Forelimb muscle (tissue), 1 donor: ENCODE results near the gene MTRF1L. TPM values are rescaled to one million over a fixed set of nuclear protein-coding genes. Genes with fewer than 3 reads are reported as not detected.

Experiments used
- DNase-seq: peaks from one replicate; pipeline ENCODE4 v3.0.0-alpha.2; 2013; ENCODE audit warnings: low read depth
- polyA plus RNA-seq: library from polyadenylated mRNA; unstranded; fragments of 120-200 nt; gene quantifications from one replicate; pipeline ENCODE4 v1.2.1, GENCODE V29; 2013; ENCODE audit not compliant: insufficient read length

Gene MTRF1L, protein sequence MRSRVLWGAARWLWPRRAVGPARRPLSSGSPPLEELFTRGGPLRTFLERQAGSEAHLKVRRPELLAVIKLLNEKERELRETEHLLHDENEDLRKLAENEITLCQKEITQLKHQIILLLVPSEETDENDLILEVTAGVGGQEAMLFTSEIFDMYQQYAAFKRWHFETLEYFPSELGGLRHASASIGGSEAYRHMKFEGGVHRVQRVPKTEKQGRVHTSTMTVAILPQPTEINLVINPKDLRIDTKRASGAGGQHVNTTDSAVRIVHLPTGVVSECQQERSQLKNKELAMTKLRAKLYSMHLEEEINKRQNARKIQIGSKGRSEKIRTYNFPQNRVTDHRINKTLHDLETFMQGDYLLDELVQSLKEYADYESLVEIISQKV
- 18.9 TPM for polyA plus RNA-seq

DNA sequence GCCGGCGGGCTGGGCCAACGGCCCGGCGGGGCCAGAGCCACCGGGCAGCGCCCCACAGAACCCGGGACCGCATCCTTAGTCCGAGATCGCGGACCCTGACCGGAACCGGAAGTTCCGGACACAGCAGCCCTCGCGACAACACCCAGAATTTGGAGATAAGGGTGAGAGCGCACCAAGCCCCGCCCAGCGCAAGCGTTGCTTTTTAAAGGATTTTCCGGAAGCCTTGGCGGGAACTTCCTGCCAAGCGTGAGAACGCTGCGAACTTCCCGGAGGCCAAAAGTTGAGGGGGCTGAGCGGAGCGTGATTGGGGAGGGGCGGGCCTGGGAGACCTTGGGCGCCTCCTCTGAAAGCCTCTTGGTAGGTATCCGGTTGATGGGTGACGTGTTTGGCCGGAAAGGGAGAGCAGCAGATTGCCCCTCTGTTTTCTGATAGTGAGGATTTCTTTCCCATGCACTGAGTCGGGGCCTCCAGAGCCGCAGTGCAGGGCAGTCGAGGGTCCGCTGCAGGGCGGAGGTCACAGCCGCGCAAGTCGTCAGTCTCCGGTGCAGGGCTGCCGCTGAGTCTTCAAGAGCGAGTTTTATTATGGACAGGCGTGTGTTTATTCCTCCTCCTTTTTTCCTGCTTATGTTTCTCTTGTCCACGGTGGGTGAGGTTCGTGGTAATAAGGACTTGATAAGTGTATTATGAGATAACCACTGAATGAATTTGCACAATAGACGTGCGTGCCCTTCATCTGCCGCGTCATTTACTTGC, at the start of gene MTRF1L:
Gene MTRF1L, minus strand, starts transcription at position 97 of the 753 bp plus-strand sequence. Its CDS starts 24 bp downstream, at position 73.
- DNase-seq: peak; percentile 90

GRCh38 chr6:153051801-153052200, 49.3 kb upstream of the MTRF1L start:
- no peak for DNase-seq

DNA sequence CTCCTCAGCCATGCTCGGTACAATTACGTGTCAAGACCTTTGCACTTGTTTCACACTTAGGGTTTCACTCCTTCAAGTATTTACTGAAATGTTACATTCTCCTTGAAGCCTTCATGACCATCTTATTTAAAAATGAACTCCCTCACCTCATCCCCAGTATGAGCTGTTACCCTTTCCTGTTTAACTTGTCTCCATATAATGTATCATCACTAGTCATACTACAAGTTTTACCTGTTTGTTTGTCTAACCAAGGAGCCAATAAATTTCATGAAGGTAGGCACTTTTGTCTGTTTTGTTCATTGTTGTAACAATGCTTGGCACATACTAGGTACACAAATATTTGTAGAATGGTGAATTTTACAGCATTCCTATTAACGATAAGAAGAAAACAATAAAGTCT, 46.1 kb upstream of the MTRF1L start:
- DNase-seq: no peak

- no peak for DNase-seq
Observed at GRCh38 chr6:153047386-153047785, 44.9 kb upstream of the MTRF1L start.

DNA sequence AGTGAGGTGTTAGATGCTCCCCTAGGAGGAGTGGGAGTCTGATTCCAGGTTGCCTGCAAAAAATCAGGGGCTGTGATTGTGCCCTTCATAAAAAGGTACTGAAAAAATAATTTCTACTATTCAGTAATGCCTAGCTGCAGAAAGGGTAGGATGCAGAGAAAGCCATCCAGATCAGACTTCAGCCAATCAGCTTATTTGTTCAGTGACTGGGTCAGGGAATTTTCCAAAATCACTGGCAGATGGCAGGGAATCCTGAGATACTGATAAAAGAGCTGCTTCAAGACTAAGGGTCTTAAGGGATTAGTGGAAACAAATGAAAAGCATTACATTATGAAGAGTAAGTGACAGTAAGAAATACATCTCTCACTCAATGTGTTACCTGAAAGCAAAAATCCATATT, 42.8 kb upstream of the MTRF1L start:
- DNase-seq: no peak

DNA sequence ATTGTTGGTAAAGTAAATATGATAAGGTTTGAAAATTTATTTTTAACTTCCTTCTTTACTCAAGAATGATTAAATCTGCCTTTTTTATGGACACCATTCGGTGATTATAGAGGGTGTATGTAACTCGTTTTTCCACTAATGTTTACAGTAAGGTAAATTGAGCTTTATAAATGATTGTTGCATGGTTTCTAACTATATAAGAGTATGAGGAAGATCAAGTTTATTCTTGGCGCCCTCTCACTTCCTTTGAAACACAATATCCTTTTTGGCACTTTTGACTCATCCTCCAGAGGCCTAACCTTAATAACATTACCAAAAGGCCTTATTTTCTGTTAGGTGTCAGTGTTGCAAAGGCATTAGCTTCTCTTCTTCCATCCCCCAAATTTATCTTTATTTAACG, 41.8 kb upstream of the MTRF1L start:
- DNase-seq: no peak

DNA sequence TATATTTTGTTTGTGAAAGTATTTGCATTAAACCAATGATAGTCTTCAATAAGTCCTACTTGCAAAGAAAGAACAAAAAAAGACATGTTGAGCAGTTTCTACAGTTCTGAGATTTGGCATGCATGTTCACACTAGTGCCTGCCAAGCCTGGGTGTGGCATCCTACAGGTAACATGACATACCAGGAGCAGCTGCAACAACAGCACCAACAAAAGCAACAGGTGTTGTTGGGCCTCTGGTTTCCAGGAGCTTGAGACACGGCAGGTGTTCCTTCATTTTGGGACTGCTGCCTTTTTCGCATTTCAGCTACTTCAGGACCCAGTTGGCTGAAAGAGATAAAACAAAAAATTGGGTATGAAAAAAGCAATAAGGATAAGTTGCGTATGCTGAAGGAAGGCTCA, 41.2 kb upstream of the MTRF1L start:
- DNase-seq: no peak

DNA sequence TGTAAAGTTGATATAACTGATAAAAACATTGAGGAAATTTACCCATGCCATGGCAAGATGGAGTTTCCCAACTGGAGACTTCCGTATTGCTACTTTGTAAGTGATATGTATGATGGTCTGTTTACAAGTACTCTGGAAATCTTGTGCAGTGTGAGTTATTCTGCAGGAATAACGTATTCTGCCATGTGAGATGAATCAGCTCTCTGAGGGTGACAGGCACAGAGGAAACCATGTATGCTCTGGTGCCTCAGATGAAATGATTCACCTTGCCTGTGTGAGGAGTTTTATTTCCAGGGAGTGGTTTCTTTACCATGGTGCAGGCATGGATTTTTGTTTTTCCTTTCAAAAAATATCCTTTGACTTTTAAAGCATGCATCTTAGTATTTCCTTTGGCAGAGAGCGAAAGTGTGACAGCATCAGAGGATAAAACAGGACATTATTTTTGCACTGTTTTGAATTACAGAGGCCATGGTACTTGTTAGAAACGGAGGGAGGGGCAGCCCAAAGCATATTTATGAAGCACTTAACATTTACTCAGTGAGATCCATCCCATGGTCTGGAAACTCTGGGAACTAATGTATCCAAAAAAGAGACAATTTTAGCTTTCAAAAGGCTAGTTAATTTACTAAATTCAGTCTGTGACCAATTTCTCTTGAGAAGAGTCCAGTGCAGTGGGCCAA, 36.0 kb upstream of the MTRF1L start:
- no peak for DNase-seq

DNA sequence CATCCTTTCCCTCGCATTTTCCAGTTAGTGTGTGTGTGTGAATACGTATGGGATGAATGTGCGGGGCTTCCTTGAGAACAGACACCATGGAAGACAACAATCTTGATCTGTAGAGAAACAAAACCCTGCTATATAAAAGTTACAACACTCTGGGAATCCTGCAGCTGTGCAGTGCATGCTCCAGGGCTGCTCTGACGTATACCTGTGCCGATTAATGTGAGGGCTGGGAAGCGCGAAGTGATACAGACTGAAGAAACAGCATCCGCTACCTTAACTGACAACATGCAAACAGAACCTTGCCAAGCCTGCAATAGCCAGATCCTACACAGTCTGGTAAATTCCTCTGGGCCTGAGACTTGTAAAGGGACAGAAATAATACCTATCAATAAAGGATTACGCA, 31.6 kb upstream of the MTRF1L start:
- DNase-seq: no peak

- peak; percentile 17 for DNase-seq
Observed at GRCh38 chr6:153032255-153032882, 29.9 kb upstream of the MTRF1L start.

DNA sequence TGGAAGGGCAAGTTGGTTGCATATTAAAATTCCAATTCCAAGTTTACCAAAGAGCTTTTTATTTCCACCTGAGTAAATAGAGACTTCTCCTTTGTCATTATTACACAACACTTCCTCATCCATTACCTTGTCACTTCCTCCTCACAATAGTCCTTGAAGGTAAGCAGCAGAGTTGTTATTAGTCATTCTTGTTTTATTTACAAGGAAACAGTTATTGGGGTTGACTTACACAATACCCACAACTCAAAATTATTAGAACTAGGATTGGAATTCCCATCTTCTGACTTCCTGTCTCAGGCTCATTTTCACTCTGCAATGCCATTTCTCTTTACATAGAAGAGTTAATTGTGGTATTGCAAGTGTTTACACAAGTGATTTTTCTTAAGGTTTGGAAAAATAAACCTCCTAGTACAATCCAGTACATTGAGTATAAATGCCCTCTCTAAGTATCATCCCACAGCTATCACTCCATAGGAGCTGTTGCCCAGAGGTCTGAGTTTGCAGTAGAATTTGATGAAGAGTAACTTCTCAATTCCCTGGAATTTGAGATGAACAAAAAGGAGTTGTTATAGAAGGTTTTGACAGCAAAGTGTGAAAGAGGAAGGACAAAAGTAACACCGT, 28.9 kb upstream of the MTRF1L start:
- no peak for DNase-seq

DNA sequence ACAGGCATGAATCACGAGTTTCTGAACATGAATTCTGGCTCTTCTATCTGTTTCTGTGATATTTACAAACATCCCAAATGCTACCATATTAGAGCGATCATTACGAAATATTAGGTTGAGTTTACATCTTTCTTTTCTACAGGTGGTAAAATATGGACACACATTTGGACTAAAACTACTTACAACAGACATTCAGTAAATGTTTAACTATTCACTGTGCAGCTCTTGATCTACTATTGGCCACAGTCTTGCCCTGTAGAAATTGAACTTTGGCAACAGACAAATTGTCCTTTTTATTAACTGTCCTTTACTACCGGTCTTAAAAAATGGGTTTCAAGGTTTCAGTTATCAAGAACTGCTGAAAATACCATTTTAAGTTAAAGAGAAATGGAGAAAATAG, 26.5 kb upstream of the MTRF1L start:
- no peak for DNase-seq

- no peak for DNase-seq
Observed at GRCh38 chr6:153028286-153028685, 25.8 kb upstream of the MTRF1L start.

DNA sequence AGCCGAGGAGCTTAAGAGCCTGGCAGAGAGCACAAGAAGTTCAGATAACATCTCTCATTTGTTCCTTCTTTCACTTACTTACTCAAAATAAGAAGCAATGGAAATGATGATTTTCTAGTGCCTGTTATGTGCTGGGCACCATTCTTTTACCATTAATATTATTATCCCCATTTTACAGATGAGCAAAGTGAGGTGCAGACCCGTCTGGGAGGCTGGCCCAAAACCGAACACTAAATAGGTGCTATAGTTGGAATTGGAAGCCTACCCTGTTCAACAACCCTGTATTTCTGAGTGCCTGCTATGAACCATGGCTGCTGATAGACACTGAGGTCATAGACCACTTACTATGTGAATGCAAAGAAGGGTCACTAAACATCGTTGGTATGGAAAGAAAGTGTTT, 25.0 kb upstream of the MTRF1L start:
- DNase-seq: no peak

DNA sequence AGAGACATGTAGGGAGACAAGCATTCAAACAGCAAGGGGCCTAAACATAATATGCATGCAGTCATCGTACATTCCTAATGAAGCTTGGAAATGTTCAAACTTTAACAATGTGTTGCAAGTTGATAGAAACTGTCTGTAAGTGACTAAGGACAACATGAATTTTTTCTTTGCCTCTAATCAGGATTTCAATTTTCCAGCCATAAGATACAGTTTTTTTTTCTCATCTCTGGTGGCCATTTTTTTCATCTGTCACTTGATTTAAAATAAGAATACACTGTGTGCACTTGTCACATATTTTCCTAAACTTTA, 22.2 kb upstream of the MTRF1L start:
- DNase-seq: no peak

DNA sequence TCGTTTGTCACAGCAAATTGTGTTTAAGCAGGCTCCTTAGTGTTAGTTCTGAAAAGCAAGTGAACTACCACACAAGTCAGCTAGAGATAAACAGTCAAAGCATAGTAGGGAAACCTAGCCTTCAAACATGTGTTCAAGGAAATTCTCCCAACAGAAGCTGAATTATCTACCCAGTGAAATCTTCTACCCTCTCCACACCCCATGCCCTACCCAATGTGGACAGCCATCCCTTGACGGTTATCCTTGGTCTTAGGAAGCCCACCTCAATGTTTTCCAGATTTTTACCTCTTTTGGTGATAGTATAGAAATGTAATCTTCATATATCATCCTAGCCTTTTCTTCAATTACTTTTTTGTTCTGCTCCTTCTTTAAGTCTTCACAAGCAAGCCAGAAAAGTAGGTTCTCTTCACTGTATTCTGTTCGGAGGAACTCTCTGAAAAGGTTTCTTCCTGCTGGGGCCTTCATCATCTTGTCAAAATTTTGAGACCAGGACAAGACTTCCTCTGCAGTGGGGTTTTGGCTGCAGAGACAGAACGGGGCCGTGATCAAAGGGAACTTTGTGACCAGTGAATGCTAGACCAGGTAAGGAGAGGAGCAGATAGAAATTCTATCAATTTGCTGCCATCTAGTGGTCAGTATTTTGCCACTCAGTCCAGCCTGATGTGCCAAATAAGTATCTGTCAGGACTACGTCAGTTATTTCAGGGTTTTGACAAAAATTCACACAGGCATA, 21.6 kb upstream of the MTRF1L start:
- DNase-seq: no peak

DNA sequence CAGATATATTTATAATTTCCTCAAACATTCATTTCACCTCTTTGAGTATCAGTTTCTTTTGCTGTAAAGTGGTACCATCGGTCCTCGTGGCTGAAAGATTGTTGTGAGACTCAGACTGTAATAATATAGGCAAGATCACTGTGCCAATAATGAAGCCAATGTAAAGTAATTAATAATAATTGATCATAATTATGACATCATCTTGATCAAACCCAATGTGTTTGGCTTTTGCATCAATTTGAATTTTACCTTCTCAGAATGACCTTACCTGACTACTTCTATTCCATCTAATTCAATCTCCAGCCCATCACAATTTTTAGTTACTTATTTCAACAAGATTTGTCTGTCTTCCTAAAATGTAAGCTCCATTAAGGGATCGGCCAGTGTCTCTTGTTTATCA, 15.8 kb upstream of the MTRF1L start:
- DNase-seq: no peak

DNA sequence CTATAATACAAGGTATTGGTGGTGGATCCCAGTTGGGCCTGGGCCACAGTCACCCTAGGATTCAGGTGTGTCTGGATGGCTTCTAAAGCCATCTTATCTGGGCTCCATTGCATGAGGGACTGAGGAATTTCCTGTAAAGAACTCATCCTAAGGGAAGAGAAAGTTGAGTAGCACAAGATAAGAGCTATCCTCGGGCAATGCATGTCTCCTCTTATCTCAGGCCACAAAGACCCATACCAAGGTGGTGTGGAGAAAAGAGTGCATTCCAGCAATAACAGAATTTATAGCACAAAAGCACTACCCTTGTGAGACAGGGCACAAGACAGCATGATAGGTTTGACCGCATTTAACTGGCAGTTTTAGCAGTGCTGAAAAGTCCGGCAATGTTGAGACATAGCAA, 14.3 kb upstream of the MTRF1L start:
- no peak for DNase-seq

- no peak for DNase-seq
Observed at GRCh38 chr6:153015094-153015640, 12.7 kb upstream of the MTRF1L start.

- no peak for DNase-seq
Observed at GRCh38 chr6:153013438-153013837, 10.9 kb upstream of the MTRF1L start.

GRCh38 chr6:153012856-153013255, 10.3 kb upstream of the MTRF1L start:
- DNase-seq: no peak
